ENCODE results near the gene CDK5RAP2. TPM values are rescaled to one million over a fixed set of nuclear protein-coding genes. Genes with fewer than 3 reads are reported as not detected.

The CDK5RAP2 gene
- total and polyA plus RNA-seq, 9 of the 15 experiments (the other 6 are each of a cell fraction or from before 2014, with no cell fraction given), result 19.9 to 68.8 (median 42.2) TPM

DNA sequence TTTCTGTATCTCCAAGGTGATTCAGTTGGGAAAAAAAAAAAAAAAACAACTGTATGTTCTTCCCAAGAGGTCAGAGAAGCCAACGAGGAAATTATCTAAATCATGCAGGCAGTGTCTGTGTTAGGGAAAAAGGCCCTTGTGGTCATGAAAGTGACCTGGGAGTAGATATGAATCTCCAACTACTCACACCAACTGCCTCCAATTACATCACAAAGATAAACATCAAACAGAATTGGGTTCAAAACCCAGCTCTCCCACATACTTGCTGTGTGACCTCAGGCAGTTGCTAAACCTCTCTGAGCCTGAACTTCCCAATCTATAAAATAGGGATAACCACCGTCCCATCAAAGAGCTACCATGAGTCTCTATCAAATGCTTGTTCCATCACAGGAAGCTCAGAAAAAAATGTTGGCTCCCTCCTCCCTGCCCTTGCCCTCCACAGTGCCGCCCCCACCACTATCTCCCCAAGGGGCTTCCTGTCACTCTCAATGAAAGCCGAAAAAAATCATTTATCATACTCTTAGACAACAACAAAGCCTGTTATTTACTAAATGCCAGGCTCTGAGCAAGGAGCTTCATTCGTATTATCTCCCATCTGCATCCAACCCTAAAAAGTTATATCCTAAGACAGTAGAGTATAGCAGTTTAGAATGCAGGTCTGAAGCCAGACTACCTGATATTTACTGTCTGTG, 42.9 kb downstream of the CDK5RAP2 start (continued):
- TF ChIP-seq TEAD4 (IDR thresholded peaks at IDR 0.05; ENCODE audit: low read length) (peak; percentile 80), TEAD4 (CRISPR knock-in tag; IDR thresholded peaks at IDR 0.05; ENCODE audit: borderline replicate concordance) (no peak), DNMT1 (IDR thresholded peaks at IDR 0.05) (no peak), ELF4 (CRISPR knock-in tag; IDR thresholded peaks at IDR 0.05) (0 out of 2 replicates have a peak, but pooled peaks have one; percentile 33), ARID1B (IDR thresholded peaks at IDR 0.05) (peak; percentile 81), CBFA2T3 (IDR thresholded peaks at IDR 0.05) (peak; percentile 69), TAL1 (IDR thresholded peaks at IDR 0.05) (peak; percentile 77), HDAC8 (tag; IDR thresholded peaks at IDR 0.05) (no peak), KDM1A (IDR thresholded peaks at IDR 0.05) (peak; percentile 81 to 91), RBM25 (IDR thresholded peaks at IDR 0.05; ENCODE audit: low read depth, low read length, severe bottlenecking) (peak; percentile 96), CBFA2T2 (conservative IDR thresholded peaks at IDR 0.05) (peak; percentile 40), CXXC5 (CRISPR knock-in tag; IDR thresholded peaks at IDR 0.05) (no peak), PHF20 (IDR thresholded peaks at IDR 0.05; ENCODE audit: partially characterized antibody) (peak; percentile 42), CHAMP1 (IDR thresholded peaks at IDR 0.05) (peak; percentile 64; the same call in 1 of the 2 replicates), ZFP36 (IDR thresholded peaks at IDR 0.05; ENCODE audit: low read depth, low read length, partially characterized antibody) (peak; percentile 97), SMARCA4 (IDR thresholded peaks at IDR 0.05) (peak; percentile 64), DMBX1 (CRISPR knock-in tag; IDR thresholded peaks at IDR 0.05; ENCODE audit: borderline replicate concordance) (0 out of 2 replicates have a peak, but pooled peaks have one; percentile 22), SRSF7 (optimal IDR thresholded peaks at IDR 0.05; ENCODE audit: low read depth, low read length) (no peak), SMARCE1 (IDR thresholded peaks at IDR 0.05) (peak; percentile 73; the same call in 1 of the 2 replicates), ZNF398 (CRISPR knock-in tag; IDR thresholded peaks at IDR 0.05) (no peak), ZFP1 (CRISPR knock-in tag; IDR thresholded peaks at IDR 0.05) (no peak), NCOR1 (IDR thresholded peaks at IDR 0.05) (peak; percentile 33; the same call in 1 of the 2 replicates), RCOR1 (IDR thresholded peaks at IDR 0.05; ENCODE audit: borderline replicate concordance in 1 of 2, low read depth in 2 of 2, low read length in 2 of 2) (peak; percentile 59 to 91), FOXM1 (IDR thresholded peaks at IDR 0.05; ENCODE audit: low read depth) (peak; percentile 56; the same call in 1 of the 2 replicates), FOXM1 (CRISPR knock-in tag; IDR thresholded peaks at IDR 0.05; ENCODE audit: low read depth) (no peak)
- TF ChIP-seq, protein P1, sequence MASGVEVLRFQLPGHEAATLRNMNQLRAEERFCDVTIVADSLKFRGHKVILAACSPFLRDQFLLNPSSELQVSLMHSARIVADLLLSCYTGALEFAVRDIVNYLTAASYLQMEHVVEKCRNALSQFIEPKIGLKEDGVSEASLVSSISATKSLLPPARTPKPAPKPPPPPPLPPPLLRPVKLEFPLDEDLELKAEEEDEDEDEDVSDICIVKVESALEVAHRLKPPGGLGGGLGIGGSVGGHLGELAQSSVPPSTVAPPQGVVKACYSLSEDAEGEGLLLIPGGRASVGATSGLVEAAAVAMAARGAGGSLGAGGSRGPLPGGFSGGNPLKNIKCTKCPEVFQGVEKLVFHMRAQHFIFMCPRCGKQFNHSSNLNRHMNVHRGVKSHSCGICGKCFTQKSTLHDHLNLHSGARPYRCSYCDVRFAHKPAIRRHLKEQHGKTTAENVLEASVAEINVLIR (CRISPR knock-in tag; IDR thresholded peaks at IDR 0.05), result peak; percentile 44; the same call in 1 of the 2 replicates

All from K562 (cell line).